K562 (cell line): ENCODE results near the gene TNIK.

Source experiments
- RBM15 ChIP-seq: fragments of 200-400 bp; formaldehyde crosslinking; IDR thresholded peaks from 2 replicates; pipeline ENCODE4 v1.6.1; 2018; ENCODE audit warnings: mild to moderate bottlenecking, low read length, moderate library complexity; ENCODE audit not compliant: insufficient read depth
- ZNF717 ChIP-seq: fragments of 250-450 bp; sonication (Bioruptor Pico); IDR thresholded peaks from 2 replicates; pipeline ENCODE4 v1.5.0; 2021
- TF ChIP-seq, protein P1 (sequence below), 2 experiments: fragments of 450-650 bp; formaldehyde crosslinking in 1 of 2; IDR thresholded peaks; 2 replicates each; pipeline versions ENCODE4 v1.4.0 to v1.6.1; 2014 to 2020; ENCODE audit warnings: mild to moderate bottlenecking in 2 of 2, borderline replicate concordance in 1 of 2, low read depth in 1 of 2

DNA sequence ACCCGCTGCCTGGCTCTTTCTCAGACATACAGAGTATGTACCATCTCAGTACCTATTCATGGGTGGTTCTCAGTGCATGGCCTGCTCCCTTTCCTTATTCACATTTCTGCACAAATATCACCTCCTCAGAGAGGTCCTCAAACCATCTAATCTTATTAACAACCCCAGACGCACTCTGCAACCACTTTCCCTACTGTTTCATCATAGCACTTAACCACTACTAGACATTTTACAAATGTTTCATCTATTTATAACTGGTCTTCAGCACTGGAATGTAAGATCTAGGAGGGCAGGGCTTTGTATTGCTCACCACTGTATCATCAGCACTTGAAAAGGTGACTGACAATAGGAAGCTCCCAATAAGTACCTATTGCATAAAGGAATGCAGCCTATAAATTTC, 45.1 kb downstream of the TNIK start:
- no peak for TF ChIP-seq ZNF717 (CRISPR knock-in tag)
- TF ChIP-seq, protein P1, sequence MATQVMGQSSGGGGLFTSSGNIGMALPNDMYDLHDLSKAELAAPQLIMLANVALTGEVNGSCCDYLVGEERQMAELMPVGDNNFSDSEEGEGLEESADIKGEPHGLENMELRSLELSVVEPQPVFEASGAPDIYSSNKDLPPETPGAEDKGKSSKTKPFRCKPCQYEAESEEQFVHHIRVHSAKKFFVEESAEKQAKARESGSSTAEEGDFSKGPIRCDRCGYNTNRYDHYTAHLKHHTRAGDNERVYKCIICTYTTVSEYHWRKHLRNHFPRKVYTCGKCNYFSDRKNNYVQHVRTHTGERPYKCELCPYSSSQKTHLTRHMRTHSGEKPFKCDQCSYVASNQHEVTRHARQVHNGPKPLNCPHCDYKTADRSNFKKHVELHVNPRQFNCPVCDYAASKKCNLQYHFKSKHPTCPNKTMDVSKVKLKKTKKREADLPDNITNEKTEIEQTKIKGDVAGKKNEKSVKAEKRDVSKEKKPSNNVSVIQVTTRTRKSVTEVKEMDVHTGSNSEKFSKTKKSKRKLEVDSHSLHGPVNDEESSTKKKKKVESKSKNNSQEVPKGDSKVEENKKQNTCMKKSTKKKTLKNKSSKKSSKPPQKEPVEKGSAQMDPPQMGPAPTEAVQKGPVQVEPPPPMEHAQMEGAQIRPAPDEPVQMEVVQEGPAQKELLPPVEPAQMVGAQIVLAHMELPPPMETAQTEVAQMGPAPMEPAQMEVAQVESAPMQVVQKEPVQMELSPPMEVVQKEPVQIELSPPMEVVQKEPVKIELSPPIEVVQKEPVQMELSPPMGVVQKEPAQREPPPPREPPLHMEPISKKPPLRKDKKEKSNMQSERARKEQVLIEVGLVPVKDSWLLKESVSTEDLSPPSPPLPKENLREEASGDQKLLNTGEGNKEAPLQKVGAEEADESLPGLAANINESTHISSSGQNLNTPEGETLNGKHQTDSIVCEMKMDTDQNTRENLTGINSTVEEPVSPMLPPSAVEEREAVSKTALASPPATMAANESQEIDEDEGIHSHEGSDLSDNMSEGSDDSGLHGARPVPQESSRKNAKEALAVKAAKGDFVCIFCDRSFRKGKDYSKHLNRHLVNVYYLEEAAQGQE (IDR thresholded peaks at IDR 0.05; ENCODE audit: borderline replicate concordance), result no peak
- TF ChIP-seq, protein P1 (CRISPR knock-in tag; IDR thresholded peaks at IDR 0.05; ENCODE audit: low read depth), result no peak
- no peak for TF ChIP-seq RBM15
